ENCODE results near the gene WDR74.
"Not testable (repeated sequence)": the region's sequence is repeated elsewhere in the genome, so short reads cannot be mapped to it uniquely, and the experiment has no call there.

WDR74 gene

GRCh38 chr11:62839050-62839945 lies at the start of gene WDR74:
Gene WDR74 (minus strand): TSS chr11:62839590. CDS start chr11:62839570, 20 bp downstream.
- DNase-seq: peak; percentile 93

DNA sequence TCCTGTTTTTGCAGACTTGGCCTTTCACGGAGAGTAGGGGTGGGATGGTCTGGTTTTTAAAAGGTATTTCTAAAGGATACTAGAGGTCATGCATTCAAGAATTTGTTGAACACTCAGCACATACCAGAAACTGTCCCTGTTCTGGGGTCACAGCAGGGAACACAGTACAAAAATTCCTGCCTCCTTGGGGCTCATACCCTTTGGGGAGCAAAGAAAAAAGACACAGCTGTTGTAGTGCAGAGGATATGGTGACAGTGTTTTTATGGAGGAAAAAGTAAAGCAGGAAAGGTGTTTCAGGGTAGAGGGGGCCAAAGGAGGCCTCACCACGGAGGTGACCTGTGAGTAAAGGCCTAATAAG lies 49.7 kb upstream of the WDR74 start:
- DNase-seq: no peak

GRCh38 chr11:62888406-62888805 lies 49.0 kb upstream of the WDR74 start:
- no peak for DNase-seq

GRCh38 chr11:62885137-62885750 lies 45.9 kb upstream of the WDR74 start:
- no peak for DNase-seq

GRCh38 chr11:62883673-62884072 lies 44.3 kb upstream of the WDR74 start:
- no peak for DNase-seq

DNA sequence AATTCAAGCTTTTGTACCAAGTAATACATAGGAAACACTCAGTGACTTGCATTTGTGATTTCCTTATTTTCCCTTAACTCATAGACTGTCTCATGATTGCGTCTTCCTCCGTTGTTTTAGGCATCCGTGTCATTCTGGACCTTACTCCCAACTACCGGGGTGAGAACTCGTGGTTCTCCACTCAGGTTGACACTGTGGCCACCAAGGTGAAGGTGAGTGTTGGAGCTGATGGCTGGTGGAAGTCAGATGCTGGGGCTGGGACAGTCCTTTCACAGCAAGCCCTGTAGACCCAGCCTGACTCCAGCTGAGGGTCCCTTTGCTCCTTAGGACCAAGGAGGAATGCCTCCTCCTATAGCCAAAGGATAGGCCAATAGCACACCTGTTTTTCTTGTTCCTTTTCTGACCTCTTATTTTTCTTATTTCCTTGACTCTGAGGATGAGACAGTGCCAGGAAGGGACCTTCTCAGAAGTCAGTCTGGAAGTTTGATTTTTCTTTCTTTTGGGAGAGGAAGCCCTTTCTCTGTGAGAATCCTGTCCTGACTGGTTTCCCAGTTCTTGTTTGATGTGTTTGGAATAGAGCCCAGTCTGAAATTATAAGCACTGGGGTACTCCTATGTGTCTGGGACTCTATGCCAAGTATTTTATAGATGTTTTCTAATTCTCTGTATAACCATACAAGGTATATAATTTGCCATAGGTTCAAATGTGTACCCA lies 43.6 kb upstream of the WDR74 start:
- no peak for DNase-seq

- no peak for DNase-seq
Measured at GRCh38 chr11:62882431-62882749, 43.0 kb upstream of the WDR74 start.

DNA sequence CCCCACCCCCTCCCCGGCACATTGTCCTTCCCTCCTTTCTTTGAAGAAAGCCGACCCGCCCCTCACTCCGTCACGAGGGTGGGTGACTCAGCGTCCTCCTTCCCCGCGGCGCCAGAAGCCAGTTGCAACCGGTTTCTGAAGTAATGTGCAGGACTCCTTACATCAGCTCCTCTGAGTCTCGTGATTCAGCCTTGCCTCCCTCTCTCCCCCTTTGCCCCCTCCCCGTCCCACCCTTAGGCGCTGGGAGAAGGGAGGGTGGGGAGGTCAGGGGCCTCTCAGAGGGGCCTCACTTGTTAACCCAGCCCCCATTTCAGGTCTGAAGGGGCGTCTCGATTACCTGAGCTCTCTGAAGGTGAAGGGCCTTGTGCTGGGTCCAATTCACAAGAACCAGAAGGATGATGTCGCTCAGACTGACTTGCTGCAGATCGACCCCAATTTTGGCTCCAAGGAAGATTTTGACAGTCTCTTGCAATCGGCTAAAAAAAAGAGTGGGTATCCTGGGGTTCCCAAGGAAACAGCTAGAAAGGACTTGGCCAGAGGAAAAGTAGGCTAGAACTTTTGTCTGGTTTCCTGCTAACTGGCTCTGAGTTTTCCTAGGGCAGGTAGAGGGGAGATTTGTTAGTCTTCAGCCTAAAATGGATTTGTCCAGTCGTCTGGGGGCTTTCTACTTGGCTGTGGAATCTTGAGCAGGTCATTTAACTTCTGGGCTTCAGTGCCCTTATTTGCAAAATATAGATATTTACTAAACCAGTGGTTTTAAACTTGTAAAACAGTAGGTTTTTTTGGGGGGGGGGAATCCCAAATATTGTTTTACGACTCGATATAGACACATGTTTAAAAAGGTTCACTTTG lies 42.4 kb upstream of the WDR74 start:
- DNase-seq: peak; percentile 95

- DNase-seq: peak; percentile 92
Measured at GRCh38 chr11:62880803-62881578, 41.6 kb upstream of the WDR74 start, which contains the start of gene SLC3A2. Gene SLC3A2 (plus strand): TSS chr11:62880896. CDS start chr11:62881024, 128 bp downstream.

DNA sequence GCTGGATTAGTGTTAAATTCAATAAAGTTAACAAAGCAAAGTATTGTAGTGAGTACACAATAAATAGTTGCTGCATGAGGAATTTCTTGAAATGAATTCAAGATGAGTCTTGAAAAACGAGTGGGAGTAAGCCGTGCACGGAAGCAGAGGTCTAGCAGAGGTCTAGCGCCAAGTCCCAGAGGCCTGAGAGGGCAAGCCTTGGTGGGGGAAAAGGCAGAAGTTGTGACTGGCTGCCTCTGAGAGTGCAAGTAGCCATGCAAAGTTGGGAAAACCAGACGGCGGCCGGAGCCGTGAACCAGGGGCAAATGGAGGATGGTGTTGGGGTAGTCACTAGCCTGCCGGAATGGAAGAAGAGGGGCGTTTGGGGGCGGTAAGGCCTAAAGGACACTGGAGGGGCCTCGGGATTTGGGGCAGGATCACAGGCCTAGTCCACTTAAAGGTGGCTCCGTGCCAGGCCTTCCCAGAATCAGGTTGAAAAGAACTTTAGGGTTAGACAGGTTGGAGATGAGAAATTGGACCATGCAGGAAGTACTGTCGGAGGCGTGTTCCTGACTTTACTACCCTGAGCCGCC lies 40.9 kb upstream of the WDR74 start:
- peak; percentile 85 for DNase-seq

GRCh38 chr11:62879235-62879978 lies 40.0 kb upstream of the WDR74 start:
- no peak for DNase-seq

DNA sequence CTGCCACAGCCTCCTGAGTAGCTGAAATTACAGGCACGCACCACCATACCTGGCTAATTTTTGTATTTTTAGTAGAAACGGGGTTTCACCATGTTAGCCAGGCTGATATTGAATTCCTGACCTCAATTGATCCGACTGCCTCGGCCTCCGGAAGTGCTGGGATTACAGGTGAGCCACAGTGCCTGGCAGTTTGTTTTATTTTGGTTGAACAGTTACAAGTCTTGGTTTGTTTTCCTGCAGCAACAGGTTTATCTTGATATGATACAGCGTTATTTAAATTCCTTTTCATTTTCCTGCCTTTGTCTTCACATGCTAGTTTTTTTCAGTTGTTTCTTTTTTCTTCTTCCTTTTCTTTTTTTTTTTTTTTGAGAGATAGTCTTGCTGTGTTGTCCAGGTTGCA lies 37.3 kb upstream of the WDR74 start:
- no peak for DNase-seq

DNA sequence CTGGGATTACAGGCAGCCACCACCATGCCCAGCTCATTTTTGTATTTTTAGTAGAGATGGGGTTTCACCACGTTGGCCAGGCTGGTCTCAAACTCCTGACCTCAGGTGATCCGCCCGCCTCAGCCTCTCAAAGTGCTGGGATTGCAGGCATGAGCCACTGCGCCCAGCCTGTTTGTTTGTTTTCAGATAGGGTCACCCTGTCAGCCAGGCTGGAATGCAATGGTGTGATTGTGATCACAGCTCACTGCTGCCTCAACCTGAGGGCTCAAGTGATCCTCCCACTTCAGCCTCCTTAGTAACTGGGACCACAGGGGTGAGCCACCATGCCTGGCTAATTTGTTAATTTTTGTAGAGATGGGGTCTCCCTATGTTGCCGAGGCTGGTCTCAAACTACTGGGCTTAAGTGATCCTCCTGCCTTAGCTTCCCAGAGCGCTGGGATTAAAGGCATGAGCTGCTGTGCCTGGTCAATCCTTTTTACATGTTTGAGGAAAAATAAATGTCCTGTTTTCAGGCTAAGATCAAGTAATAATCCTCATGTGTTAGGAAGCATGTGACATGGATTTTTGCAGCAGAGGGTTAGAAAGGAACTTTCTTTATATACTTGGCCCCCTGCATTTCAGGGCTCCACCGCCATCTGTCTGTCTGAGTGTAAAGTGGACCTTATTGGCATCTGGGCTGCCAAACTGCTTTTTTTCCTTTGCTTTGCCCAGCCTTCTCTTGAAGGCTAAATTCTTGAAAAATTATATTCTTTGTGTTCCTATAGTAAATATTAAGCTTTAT lies 36.5 kb upstream of the WDR74 start:
- DNase-seq: no peak

DNA sequence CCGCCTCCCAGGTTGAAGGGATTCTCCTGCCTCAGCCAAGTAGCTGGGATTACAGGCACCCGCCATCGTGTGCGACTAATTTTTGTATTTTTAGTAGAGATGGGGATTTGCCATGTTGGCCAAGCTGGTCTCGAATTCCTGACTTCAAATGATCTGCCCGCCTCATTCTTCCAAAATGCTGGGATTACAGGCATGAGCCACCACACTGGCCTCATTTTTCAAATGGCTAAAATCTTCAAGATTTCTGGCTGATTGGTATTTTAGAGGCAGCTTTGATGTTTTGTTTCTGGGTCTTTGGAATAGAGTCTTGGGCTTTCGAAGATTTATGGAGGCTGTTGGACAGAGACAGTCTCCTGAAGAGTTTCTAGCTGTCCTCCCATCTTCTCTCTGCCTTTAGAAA lies 35.5 kb upstream of the WDR74 start:
- no peak for DNase-seq

DNA sequence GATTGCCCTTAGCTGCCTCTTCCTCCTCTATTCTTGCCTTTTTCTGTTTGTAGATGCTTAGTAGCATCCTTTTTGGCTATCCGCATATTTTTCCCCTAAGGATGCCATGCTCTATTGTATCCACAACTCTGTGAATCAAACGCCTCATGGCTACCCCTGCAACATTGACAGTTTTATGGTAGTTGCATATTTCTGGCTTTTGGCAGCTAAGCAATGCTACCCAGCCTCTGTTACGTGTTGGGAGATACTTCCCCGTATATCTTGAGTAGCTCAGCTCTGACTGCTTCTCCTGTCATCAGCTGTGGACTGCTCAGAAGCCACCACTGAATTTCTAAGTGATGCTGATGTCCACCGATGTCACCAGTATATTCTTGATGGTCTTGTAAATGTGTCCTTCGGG lies 26.2 kb upstream of the WDR74 start:
- DNase-seq: no peak

GRCh38 chr11:62863687-62864335 lies 24.4 kb upstream of the WDR74 start:
- no peak for DNase-seq

DNA sequence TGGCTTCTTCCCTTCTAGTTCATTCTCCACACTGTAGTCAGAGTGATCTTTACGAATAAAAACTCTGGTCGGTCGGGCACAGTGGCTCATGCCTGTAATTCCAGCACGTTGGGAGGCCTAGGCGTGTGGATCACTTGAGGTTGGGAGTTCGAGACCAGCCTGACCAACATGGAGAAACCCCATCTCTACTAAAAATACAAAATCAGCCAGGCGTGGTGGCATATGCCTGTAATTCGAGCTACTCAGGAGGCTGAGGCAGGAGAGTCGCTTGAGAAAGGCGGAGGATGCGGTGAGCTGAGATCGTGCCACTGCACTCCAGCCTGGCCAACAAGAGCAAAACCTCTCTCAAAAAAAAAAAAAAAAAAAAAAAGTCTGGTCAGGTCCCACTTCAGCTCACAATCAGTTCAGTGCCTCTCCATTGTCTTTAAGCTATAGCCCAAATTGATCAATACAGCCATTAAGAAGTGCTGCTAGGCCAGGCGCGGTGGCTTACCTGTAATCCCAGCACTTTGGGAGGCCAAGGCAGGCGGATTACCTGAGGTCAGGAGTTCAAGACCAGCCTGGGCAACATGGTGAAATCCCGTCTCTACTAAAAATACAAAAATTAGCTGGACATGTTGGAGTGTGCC lies 22.3 kb upstream of the WDR74 start:
- DNase-seq: not testable (repeated sequence)

- no peak for DNase-seq
Measured at GRCh38 chr11:62860835-62861563, 21.6 kb upstream of the WDR74 start.
